K562 (cell line): Measurements from ENCODE around the gene GNAL. TPM values are rescaled to one million over a fixed set of nuclear protein-coding genes. Genes with fewer than 3 reads are reported as not detected.

ENCODE experiments used
- ATAC-seq: fragments of 200-7000 bp; cut with Tn5 transposase; 3 replicates; pipeline ENCODE4 v1.9.1; 2020; ENCODE audit warnings: moderate library complexity
- BruUV-seq: library from RNA; stranded (reverse); fragments of 400-500 nt; replicated peaks from 2 replicates; lab custom pipeline; 2021; lab: Mats Ljungman, UMichigan
- CTCF ChIA-PET: fragments of 300-600 bp; formaldehyde crosslinking; extraction: SDS; loops from one replicate; lab custom pipeline; 2021; ENCODE audit warnings: low intra/inter-chr PET ratio; lab: Yijun Ruan, JAX
- POLR2A ChIA-PET: fragments of 300-600, 350-650 bp; sonication (Branson Sonifier 250); formaldehyde crosslinking; extraction: SDS; loops from one replicate; lab custom pipeline; 2021; ENCODE audit warnings: antibody characterized with exemption, inconsistent platforms; lab: Yijun Ruan, JAX
- DNase-seq, 4 experiments: peaks; one replicate each; pipeline versions ENCODE4 v3.0.0 to v3.0.0-alpha.2; 2011 to 2018; ENCODE audit warnings: low spot score in 3 of 4, mixed read lengths in 3 of 4; ENCODE audit errors: extremely low read depth in 1 of 4
- FAIRE-seq: peaks from 2 replicates; lab custom pipeline; 2011; peaks lifted over from hg19 to GRCh38; lab: Jason Lieb, UNC
- H2AFZ ChIP-seq: 2 replicates; pipeline ENCODE4 v1.6.0; 2011; ENCODE audit warnings: low read depth, low read length, control low read depth, inconsistent platforms
- H3K27ac ChIP-seq: fragments of 200-600 bp; 3 replicates; pipeline ENCODE4 v1.8.0; 2011; ENCODE audit warnings: low read depth, mild to moderate bottlenecking, control low read depth, inconsistent platforms, low read length, moderate library complexity, mixed read lengths; ENCODE audit errors: extremely low read depth
- H3K27me3 ChIP-seq, 2 experiments: fragments of 300-600 bp in 1 of 2; 2 replicates in 1 of 2; 3 replicates in 1 of 2; pipeline versions ENCODE4 v1.6.0 to v1.8.0; 2011; ENCODE audit warnings: inconsistent platforms in 2 of 2, low read length in 2 of 2, mild to moderate bottlenecking in 1 of 2, mixed read lengths in 1 of 2, moderate library complexity in 1 of 2; ENCODE audit not compliant: control insufficient read depth in 2 of 2, insufficient read depth in 2 of 2
- H3K36me3 ChIP-seq: fragments of 300-600 bp; 3 replicates; pipeline ENCODE4 v1.8.0; 2011; ENCODE audit warnings: mild to moderate bottlenecking, low read length, inconsistent platforms; ENCODE audit not compliant: control insufficient read depth, insufficient read depth
- H3K4me1 ChIP-seq, 2 experiments: fragments of 200-600 bp in 1 of 2; replicated peaks in 1 of 2; 2 replicates in 1 of 2; 3 replicates in 1 of 2; pipeline versions ENCODE4 v1.5.1 to v1.8.0; 2011; ENCODE audit warnings: inconsistent platforms in 2 of 2, low read length in 2 of 2, mild to moderate bottlenecking in 1 of 2, mixed read lengths in 1 of 2, moderate library complexity in 1 of 2; ENCODE audit not compliant: control insufficient read depth in 2 of 2, insufficient read depth in 2 of 2
- H3K4me2 ChIP-seq: 2 replicates; pipeline ENCODE4 v1.6.1; 2011; ENCODE audit warnings: low read length, control low read depth, inconsistent platforms, mixed read lengths; ENCODE audit not compliant: insufficient read depth
- H3K4me3 ChIP-seq: fragments of 200-600 bp; sonication (generic), shearing (Covaris generic); 2 replicates; pipeline ENCODE4 v1.5.1; 2016; ENCODE audit warnings: control low read depth, inconsistent platforms
- H3K79me2 ChIP-seq: fragments of 200-600 bp; 3 replicates; pipeline ENCODE4 v1.8.0; 2011; ENCODE audit warnings: low read length, inconsistent platforms; ENCODE audit not compliant: control insufficient read depth, insufficient read depth
- H3K9ac ChIP-seq, 2 experiments: 2 replicates each; pipeline versions ENCODE4 v1.6.0 to v1.6.1; 2011; ENCODE audit warnings: low read depth in 2 of 2, low read length in 2 of 2, control low read depth in 1 of 2, inconsistent platforms in 1 of 2, mild to moderate bottlenecking in 1 of 2, mixed read lengths in 1 of 2; ENCODE audit not compliant: insufficient read depth in 1 of 2
- H3K9me1 ChIP-seq: one replicate; pipeline ENCODE4 v1.6.0; 2011; ENCODE audit warnings: inconsistent platforms, mild to moderate bottlenecking, low read length, moderate library complexity; ENCODE audit not compliant: control insufficient read depth, insufficient read depth
- H3K9me3 ChIP-seq: replicated peaks from 2 replicates; pipeline ENCODE4 v1.5.1; 2011; ENCODE audit warnings: low read depth, low read length, inconsistent platforms; ENCODE audit not compliant: control insufficient read depth, insufficient read depth
- H4K20me1 ChIP-seq: replicated peaks from 2 replicates; pipeline ENCODE4 v1.6.1; 2011; ENCODE audit warnings: low read length, inconsistent platforms, mixed read lengths; ENCODE audit not compliant: control insufficient read depth, insufficient read depth
- CUX1 ChIP-seq: fragments of 200-800 bp; sonication (Bioruptor generic); IDR thresholded peaks from 2 replicates; pipeline ENCODE4 v1.6.1; 2016; ENCODE audit warnings: missing genetic modification characterization, missing compliant biosample characterization
- HDAC1 ChIP-seq, 2 experiments: fragments of 450-650 bp; IDR thresholded peaks; 2 replicates each; pipeline ENCODE4 v1.6.1; 2016 to 2017; ENCODE audit warnings: inconsistent platforms in 1 of 2, mild to moderate bottlenecking in 1 of 2, moderate library complexity in 1 of 2
- KDM1A ChIP-seq, 2 experiments: fragments of 450-650 bp; IDR thresholded peaks; 2 replicates each; pipeline ENCODE4 v1.6.1; 2016; ENCODE audit warnings: mild to moderate bottlenecking in 2 of 2
- RCOR1 ChIP-seq, 2 experiments: IDR thresholded peaks; 2 replicates each; pipeline ENCODE4 v1.6.1; 2012; ENCODE audit warnings: low read depth in 2 of 2, low read length in 2 of 2, borderline replicate concordance in 1 of 2, improper control_type of control experiment in 1 of 2
- RNF219 ChIP-seq: fragments of 250-450 bp; sonication (Bioruptor Pico); IDR thresholded peaks from 2 replicates; pipeline ENCODE4 v1.5.0; 2022; ENCODE audit warnings: mild to moderate bottlenecking
- ZNF57 ChIP-seq: fragments of 450-650 bp; formaldehyde crosslinking; IDR thresholded peaks from 2 replicates; pipeline ENCODE4 v1.4.0; 2020; ENCODE audit warnings: mild to moderate bottlenecking, moderate library complexity
- ZNF778 ChIP-seq: fragments of 450-650 bp; formaldehyde crosslinking; IDR thresholded peaks from 2 replicates; pipeline ENCODE4 v1.4.0; 2020; ENCODE audit warnings: mild to moderate bottlenecking, moderate library complexity
- WGBS: fragments of 100-300 bp; shearing (Covaris generic); methylation state at CpG from one replicate; pipeline ENCODE4 v1.1.6; 2016; ENCODE audit warnings: low coverage, mixed read lengths; ENCODE audit not compliant: insufficient coverage; ENCODE audit errors: missing lambda C conversion rate; 5-methylcytosine and 5-hydroxymethylcytosine counted together
- in situ Hi-C: fragments of 300-500 bp; cut with MboI; formaldehyde crosslinking; loops from 4 replicates; pipeline ENCODE4 v1.15.0; 2018; ENCODE audit warnings: inconsistent platforms, mixed read lengths
- intact Hi-C: fragments of 100-400 bp; cut with micrococcal nuclease; formaldehyde crosslinking; loops from 2 replicates; pipeline ENCODE4 v1.14.2; 2022
- polyA plus RNA-seq, 8 experiments: library from polyadenylated mRNA; depleted of rRNA in 4 of 8; stranded (reverse) in 5 of 8; unstranded in 3 of 8; fragments of >200 nt; fragmentation: Nextera tagmentation in 2 of 8; fragmentation: Illumina TruSeq in 1 of 8; extraction: Ambion mirVana in 2 of 8; extraction: Trizol in 1 of 8; gene quantifications; 2 replicates each; pipeline versions ENCODE4 v1.2.1 to v1.2.3, GENCODE V29; 2011 to 2014; ENCODE audit warnings: inconsistent platforms in 1 of 8, missing spikeins in 1 of 8
- total RNA-seq, 7 experiments: library from RNA; depleted of rRNA in 6 of 7; stranded (reverse); fragments of >200 nt in 6 of 7; fragmentation: Illumina TruSeq in 2 of 7; extraction: Trizol in 2 of 7; gene quantifications; 2 replicates each; pipeline versions ENCODE4 v1.2.1 to v1.2.3, GENCODE V29; 2011 to 2021; ENCODE audit warnings: low replicate concordance in 1 of 7

GNAL gene
- total and polyA plus RNA-seq, 9 of the 15 experiments (the other 6 are each of a cell fraction or from before 2014, with no cell fraction given), result under 0.01 to 0.10 (median 0.01) TPM; not detected in 5

GRCh38 chr18:11820697-11821096 is 131.6 kb downstream of the GNAL start:
- DNase-seq, result no peak
- POLR2A ChIA-PET, result interaction anchor here (1.4 kb wide), 1 partner anchor 42 kb away, joined by 4 read pairs; no protein-coding TSS in a partner anchor
- no peaks in the 10 kb centered on the region for H3K79me2 ChIP-seq
- no peak overlapping the region for H2AFZ ChIP-seq
- no peaks in the 10 kb centered on the region for H3K9me1 ChIP-seq
- in situ Hi-C loops, result no loop called here
- H3K9me3 ChIP-seq, result no peaks in the 10 kb centered on the region
- no TSS peak for BruUV-seq
- 7% methylated on average over 2 of the region's 2 CpGs for WGBS
- no peaks in the 10 kb centered on the region for H3K36me3 ChIP-seq
- TF ChIP-seq ZNF778 (CRISPR knock-in tag) (no peak), ZNF57 (no peak), HDAC1 (IDR thresholded peaks at IDR 0.05) (peak in 1 of 2 experiments; percentile 59; a peak in 2 of 4 replicates), RNF219 (CRISPR knock-in tag) (no peak), KDM1A (IDR thresholded peaks at IDR 0.05) (peak; percentile 78 to 81), CUX1 (CRISPR knock-in tag) (no peak), RCOR1 (IDR thresholded peaks at IDR 0.05; ENCODE audit: borderline replicate concordance in 1 of 2, low read depth in 2 of 2, low read length in 2 of 2) (peak in 1 of 2 experiments; percentile 44; a peak in 1 of 4 replicates)
- H3K4me3 ChIP-seq, result no peak overlapping the region
- no peaks in the 10 kb centered on the region for H3K27me3 ChIP-seq
- H3K9ac ChIP-seq, result no peak overlapping the region
- peak; percentile 72 for FAIRE-seq
- peaks cover 12 to 15% of the 10 kb centered on the region in 2 experiments; a peak in 4 of 5 replicates for H3K4me1 ChIP-seq
- H4K20me1 ChIP-seq, result no peaks in the 10 kb centered on the region
- intact Hi-C loops, result no loop called here
- ATAC-seq, result no peak
- H3K4me2 ChIP-seq, result no peak overlapping the region
- no peak overlapping the region for H3K27ac ChIP-seq
- CTCF ChIA-PET, result no interaction called here
